Measurements from ENCODE around the gene NHLH1.

The NHLH1 gene

DNA sequence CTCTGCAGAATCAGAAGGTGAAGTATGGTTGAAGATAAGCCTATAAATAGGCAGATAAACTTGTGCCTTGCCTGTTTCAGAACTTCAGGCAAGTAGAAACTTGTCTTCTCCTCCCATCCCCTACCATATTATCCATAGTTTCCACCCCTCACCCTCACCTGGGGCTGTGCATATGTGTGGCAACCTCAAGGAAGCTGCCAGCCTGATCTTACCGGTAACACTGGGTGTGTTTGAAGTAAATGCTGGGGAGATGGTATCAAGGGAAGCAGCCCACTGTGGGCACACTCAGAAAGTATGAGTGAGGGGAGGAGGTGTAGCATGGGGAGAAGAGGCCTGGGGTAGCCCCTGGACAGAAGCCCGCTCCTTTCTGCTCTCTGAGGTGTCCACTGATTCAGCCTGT is 48.0 kb downstream of the NHLH1 start:
- DNase-seq: no peak

DNA sequence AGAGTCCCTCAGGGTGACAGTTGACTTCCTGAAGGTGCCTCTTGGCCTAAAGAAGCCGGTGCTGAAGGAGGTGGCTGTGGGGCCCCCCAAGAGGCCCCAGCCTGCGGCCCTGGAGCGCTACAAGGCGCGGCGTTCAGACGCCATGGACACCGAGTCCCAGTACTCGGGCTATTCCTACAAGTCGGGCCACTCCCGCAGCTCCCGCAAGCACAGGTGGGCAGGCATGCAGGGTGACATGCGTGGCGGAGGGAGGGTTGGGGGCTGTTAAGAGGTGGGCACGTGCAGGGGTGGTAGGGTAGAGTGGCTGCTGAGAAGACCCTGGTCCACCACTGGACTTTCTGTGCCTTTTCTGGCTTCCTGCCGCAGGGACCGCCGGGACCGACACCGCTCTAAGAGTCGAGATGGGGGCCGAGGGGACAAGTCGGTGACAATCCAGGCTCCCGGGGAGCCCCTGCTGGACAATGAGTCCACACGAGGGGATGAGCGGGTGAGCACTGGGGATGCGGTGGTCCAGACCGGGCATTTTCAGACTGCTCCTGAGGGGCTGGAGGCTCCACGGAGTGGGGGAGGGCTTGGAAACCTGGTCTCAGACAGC is 48.9 kb downstream of the NHLH1 start:
- DNase-seq: no peak

DNA sequence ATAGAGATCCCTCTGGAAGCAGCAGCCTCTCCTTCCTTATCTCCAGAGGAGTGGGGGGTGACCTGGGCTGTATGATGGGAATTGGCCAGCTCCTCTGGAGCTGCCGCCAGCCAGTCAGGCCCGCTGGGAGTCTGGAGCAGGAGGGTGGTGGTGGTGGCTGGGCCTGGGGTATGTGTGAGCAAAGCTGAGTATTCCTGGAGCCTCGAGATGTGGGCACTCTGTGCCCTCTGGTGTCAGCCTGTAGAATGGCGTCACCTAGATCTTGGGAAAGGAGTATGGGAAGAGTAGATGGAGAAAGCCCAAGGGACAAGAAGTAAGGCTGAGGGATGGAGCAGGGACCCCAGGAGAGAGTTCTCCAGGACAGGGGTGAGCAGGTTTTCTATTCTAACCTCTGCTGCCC is 49.5 kb downstream of the NHLH1 start:
- DNase-seq: peak; percentile 50

DNA sequence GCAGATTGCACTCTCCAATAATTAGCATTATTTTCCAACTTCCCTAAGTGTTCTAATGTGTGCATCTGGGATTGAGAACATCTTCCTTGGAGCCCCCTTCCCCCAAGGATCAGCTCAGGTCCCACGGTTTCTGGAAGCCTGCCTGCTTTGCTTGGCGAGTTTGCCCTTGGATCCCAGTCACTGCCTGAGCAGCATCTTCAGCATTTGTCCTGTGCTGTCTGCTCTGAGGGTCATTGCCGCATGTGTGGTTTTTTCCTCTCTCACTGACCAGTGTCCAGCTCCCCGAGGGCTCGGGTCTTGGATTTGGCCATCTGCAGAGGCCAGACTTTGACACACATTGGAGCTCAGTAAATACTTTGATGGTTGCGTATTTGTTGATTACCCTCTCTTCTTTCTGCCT is 51.6 kb downstream of the NHLH1 start:
- DNase-seq: no peak

DNA sequence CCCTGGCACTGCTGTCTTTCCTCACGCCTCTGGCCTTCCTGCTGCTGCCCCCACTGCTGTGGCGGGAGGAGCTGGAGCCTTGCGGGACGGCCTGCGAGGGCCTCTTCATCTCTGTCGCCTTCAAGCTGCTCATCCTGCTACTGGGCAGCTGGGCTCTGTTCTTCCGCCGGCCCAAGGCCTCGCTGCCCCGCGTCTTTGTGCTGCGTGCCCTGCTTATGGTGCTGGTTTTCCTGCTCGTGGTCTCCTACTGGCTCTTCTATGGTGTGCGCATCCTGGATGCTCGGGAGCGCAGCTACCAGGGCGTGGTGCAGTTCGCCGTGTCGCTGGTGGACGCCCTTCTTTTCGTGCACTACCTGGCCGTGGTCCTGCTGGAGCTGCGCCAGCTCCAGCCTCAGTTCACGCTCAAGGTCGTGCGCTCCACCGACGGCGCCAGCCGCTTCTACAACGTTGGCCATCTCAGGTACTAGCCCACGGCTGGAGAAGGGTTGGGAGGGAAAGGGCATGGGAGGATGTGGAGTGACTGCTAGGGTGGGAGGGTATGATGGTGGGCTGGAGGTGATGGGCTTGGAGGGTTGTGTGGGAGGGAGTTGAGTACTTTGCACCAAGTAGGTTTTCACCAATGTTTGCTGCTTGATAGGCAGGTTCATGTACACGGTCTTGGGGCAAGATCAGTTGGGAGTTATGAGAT is 52.4 kb downstream of the NHLH1 start:
- no peak for DNase-seq

DNA sequence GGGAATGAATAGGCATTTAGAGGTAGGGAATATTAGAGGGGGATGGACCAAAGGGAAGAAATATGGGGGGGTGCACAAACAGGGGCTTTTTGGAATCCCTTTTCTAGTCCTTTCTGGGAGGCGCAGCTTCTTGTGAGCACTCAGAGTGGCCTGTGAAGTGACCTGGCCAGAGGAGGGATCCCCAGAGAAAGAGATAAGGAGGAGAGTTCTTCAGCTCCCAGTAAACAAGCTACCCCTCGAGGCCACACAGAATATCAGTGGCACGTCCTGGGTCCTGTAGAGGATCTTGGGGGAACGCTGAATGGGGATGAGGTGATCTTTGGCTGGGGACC is 52.9 kb downstream of the NHLH1 start:
- DNase-seq: no peak

DNA sequence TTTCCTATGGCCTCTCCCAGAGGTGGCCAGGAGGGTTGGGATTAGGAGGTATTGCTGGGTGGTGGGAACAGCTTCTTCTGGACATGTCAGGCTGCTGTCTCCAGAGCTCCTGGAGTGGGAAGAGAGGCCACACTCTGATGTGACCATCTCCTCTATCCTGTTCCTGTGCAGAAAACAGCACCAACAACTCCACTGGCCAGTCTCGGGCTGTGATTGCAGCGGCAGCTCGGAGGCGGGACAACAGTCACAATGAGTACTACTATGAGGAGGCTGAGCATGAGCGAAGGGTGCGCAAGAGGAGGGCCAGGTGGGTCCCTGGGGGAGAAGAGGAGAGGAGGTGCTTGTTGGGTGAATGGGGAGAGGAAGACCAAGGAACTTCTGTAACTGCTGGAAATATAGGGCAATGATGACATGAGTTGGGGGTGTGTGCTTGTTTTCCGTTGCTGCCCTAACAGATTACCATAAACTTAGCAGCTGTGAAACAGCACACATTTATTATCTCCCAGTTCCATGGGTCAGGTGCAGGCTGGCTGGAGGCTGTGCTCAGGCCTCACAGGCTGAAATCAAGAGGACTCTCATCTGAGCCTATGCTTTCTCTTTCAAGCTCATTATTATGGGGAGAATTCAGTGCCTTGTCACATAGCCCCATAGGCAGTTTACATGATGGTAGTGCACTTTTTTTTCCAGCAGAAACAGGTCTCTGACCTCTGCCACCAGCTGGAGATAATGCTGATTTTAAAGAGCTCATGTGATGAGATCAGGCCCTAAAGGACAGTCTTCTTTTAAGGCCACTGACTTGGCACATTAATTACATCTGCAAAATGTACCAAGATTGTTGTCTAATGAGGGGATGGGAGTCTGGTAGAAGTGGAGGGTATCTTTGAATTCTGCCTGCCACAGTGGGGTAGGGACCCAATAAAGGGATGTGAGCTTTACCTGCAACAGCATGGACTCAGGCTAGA is 54.3 kb downstream of the NHLH1 start:
- DNase-seq: no peak

DNA sequence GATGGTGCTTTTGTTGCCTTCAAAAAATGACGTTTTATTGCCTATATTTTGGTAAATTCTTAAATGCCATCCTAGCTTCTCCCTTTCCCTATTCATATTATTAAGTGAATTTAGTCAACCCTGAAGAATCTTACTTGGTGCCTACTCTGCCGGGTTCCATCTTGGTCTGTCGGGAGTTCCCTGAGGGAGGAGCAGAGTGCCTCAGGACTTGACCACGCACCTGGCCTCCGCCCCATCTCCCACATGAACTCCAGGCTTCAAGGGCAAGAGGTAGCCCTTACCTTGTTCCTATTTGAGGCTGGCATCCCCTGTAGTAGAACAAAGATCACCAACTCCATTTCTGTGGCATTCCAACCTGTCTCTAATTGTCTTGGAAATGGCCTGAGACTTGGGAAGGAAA is 55.0 kb downstream of the NHLH1 start:
- DNase-seq: no peak

All from EL (cell line).